ENCODE results near the gene CMTM3. TPM values are rescaled to one million over a fixed set of nuclear protein-coding genes. Genes with fewer than 3 reads are reported as not detected.

Gene CMTM3
- total and polyA plus RNA-seq, 9 of the 15 experiments (the other 6 are each of a cell fraction or from before 2014, with no cell fraction given), result 4.6 to 33.4 (median 17.5) TPM

- TF ChIP-seq ZNF518B (CRISPR knock-in tag; IDR thresholded peaks at IDR 0.05) (no peak), L3MBTL2 (IDR thresholded peaks at IDR 0.05) (peak; percentile 89), SRSF3 (IDR thresholded peaks at IDR 0.05; ENCODE audit: insufficient read depth, low read length) (no peak), NR2C2 (CRISPR knock-in tag; IDR thresholded peaks at IDR 0.05) (no peak), NR2C2 (tag; IDR thresholded peaks at IDR 0.05) (peak; percentile 64; the same call in 1 of the 2 replicates), ZNF592 (IDR thresholded peaks at IDR 0.05) (peak; percentile 84; the same call in 1 of the 2 replicates), ELF1 (tag; IDR thresholded peaks at IDR 0.05) (peak; percentile 56; the same call in 1 of the 2 replicates), MEF2A (IDR thresholded peaks at IDR 0.05; ENCODE audit: control insufficient read depth, low read depth, low read length) (peak; percentile 35; the same call in 1 of the 2 replicates), ZNF12 (CRISPR knock-in tag; IDR thresholded peaks at IDR 0.05) (0 out of 2 replicates have a peak, but pooled peaks have one; percentile 33), ZNF395 (CRISPR knock-in tag; IDR thresholded peaks at IDR 0.05) (peak; percentile 85; the same call in 1 of the 2 replicates), SIN3A (IDR thresholded peaks at IDR 0.05; ENCODE audit: borderline replicate concordance in 2 of 2, control insufficient read depth in 1 of 2, low read depth in 2 of 2, low read length in 2 of 2) (peak in 1 of 2 experiments; percentile 22; a peak in 1 of 4 replicates), DDX20 (tag; IDR thresholded peaks at IDR 0.05; ENCODE audit: low read depth) (peak; percentile 10; the same call in 1 of the 2 replicates), CREB1 (IDR thresholded peaks at IDR 0.05) (0 out of 2 replicates have a peak, but pooled peaks have one; percentile 27), CREB1 (CRISPR knock-in tag; IDR thresholded peaks at IDR 0.05) (no peak), BRF2 (IDR thresholded peaks at IDR 0.05; ENCODE audit: borderline replicate concordance, insufficient read depth, insufficient read length) (no peak)
Measured at GRCh38 chr16:66619534-66620428, 15.3 kb downstream of the CMTM3 start (continued).
